Spleen (tissue), 11 donors: ENCODE data around the gene CELA2A. TPM values are rescaled to one million over a fixed set of nuclear protein-coding genes. Genes with fewer than 3 reads are reported as not detected.
"Not testable (repeated sequence)": the region's sequence is repeated elsewhere in the genome, so short reads cannot be mapped to it uniquely, and the experiment has no call there.

Experiments used
- DNase-seq: peaks from one replicate; pipeline ENCODE4 v3.0.0-alpha.2; 2020
- H3K27ac ChIP-seq, 8 donors: fragments of 200-600 bp; sonication (generic) in 7 of 8; 1 replicate in 4 of 8; 2 replicates in 4 of 8; pipeline versions ENCODE4 v1.5.0 to v1.8.0; 2016 to 2021; ENCODE audit warnings: inconsistent platforms in 4 of 8, mild to moderate bottlenecking in 4 of 8, moderate library complexity in 1 of 8
- H3K27me3 ChIP-seq, 7 donors: fragments of 200-600 bp; sonication (generic) in 6 of 7; replicated peaks in 1 of 7; 1 replicate in 4 of 7; 2 replicates in 3 of 7; pipeline versions ENCODE4 v1.5.0 to v1.8.0; 2016 to 2021; ENCODE audit warnings: inconsistent platforms in 3 of 7, mild to moderate bottlenecking in 1 of 7
- H3K36me3 ChIP-seq, 6 donors: fragments of 200-600 bp; sonication (generic) in 5 of 6; 1 replicate in 4 of 6; 2 replicates in 2 of 6; pipeline versions ENCODE4 v1.5.0 to v1.8.0; 2016 to 2021; ENCODE audit warnings: inconsistent platforms in 2 of 6
- H3K4me1 ChIP-seq, 6 donors: fragments of 200-600 bp; sonication (generic) in 5 of 6; 1 replicate in 3 of 6; 2 replicates in 3 of 6; pipeline versions ENCODE4 v1.5.0 to v1.8.0; 2016 to 2021; ENCODE audit warnings: inconsistent platforms in 3 of 6
- H3K4me3 ChIP-seq, 8 donors: fragments of 200-600 bp; sonication (generic) in 7 of 8; 1 replicate in 4 of 8; 2 replicates in 4 of 8; pipeline versions ENCODE4 v1.5.0 to v1.8.0; 2016 to 2021; ENCODE audit warnings: inconsistent platforms in 4 of 8, mild to moderate bottlenecking in 4 of 8, moderate library complexity in 2 of 8
- H3K9me3 ChIP-seq, 8 donors: fragments of 200-600 bp; sonication (generic) in 7 of 8; 1 replicate in 4 of 8; 2 replicates in 4 of 8; pipeline versions ENCODE4 v1.5.0 to v1.8.0; 2016 to 2021; ENCODE audit warnings: inconsistent platforms in 4 of 8
- POLR2A ChIP-seq, 3 donors: fragments of 450-650 bp; IDR thresholded peaks; one replicate each; pipeline ENCODE4 v1.5.1; 2017; ENCODE audit warnings: antibody characterized with exemption in 3 of 3, mild to moderate bottlenecking in 1 of 3
- POLR2AphosphoS5 ChIP-seq, 3 donors: sonication (generic); formaldehyde crosslinking; IDR thresholded peaks; one replicate each; pipeline ENCODE4 v1.5.1; 2017; ENCODE audit warnings: antibody characterized with exemption in 3 of 3
- WGBS, 5 donors: extraction: QIAGEN DNeasy Blood & Tissue Kit in 3 of 5; methylation state at CpG; one replicate each; pipeline versions ENCODE4 v1.1.5 to v1.1.7; 2013 to 2018; 5-methylcytosine and 5-hydroxymethylcytosine counted together
- intact Hi-C: fragments of 100-400 bp; cut with DNase I; formaldehyde crosslinking; loops from one replicate; pipeline ENCODE4 v1.15.0; 2023; ENCODE audit warnings: low total_unique reads
- polyA plus RNA-seq, 3 donors: library from polyadenylated mRNA; stranded (reverse); fragments of 200-250 nt; gene quantifications; one replicate each; pipeline ENCODE4 v1.2.1, GENCODE V29; 2013
- total RNA-seq, 7 donors: library from RNA; depleted of rRNA in 3 of 7; stranded (reverse); fragments of >200 nt in 3 of 7; fragmentation: NEBNext Ultra II Directional in 4 of 7; extraction: Animal tissue kit (Norgen Biotek cat#: 25700) in 4 of 7; gene quantifications; one replicate each; pipeline versions ENCODE4 v1.1.0 to v1.2.1, GENCODE V29; 2016 to 2021
- TF ChIP-seq, protein P1 (sequence below), 11 experiments: fragments of 200-600 bp in 7 of 11; fragments of 450-650 bp in 4 of 11; sonication (generic) in 4 of 11; IDR thresholded peaks in 8 of 11; conservative IDR thresholded peaks in 3 of 11; 1 replicate in 7 of 11; 2 replicates in 4 of 11; pipeline versions ENCODE4 v1.4.0 to v1.8.0; 2016 to 2021; ENCODE audit warnings: antibody characterized with exemption in 11 of 11, inconsistent platforms in 4 of 11, mild to moderate bottlenecking in 1 of 11
- donor health status: healthy with polysubstance abuse.
- donor health status: DM: no; HTN: no; CAD: no; lungs with moderate emphysema.
- donor health status: DM: no; HTN: no; CAD: no.
- donor health status: Bipolar disorder and iron deficiency.
- donor health status: healthy.
- donor health status: DM: no; HTN: no; CAD: no.
- donor health status: DM: yes; HTN: yes; CAD: no.

CELA2A gene
- total and polyA plus RNA-seq, 10 donors = 0.09 to 0.79 (median 0.30) TPM; not detected in 4

DNA sequence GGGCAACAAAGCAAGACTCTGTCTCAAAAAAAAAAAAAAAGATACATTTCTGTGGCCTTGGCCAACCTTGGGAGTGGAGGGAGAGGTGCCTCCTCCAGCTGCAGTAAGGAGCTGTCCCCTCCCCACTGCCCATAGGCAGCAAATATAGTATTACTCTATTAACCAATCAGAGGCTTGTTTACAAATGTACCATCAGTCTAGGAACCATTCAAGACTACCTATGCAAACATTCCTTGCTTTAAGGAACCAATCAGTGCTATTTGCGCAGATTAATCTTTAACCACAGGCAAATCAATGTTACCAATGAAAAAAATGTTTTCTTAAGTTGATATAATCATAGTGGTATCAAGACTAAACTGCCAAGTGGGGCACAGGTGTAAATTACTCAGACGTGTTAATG is 1.1 kb downstream of the CELA2A start:
- DNase-seq = no peak
- H3K4me3 ChIP-seq = no peak overlapping the region
- H3K4me1 ChIP-seq = no peaks in the 10 kb centered on the region
- H3K27ac ChIP-seq = no peak overlapping the region
- no peaks in the 10 kb centered on the region for H3K9me3 ChIP-seq
- intact Hi-C loops = no loop called here
- 78 to 90% (median 85%) methylated on average over 2 of the region's 2 CpGs for WGBS, 5 donors
- H3K27me3 ChIP-seq = no peaks in the 10 kb centered on the region
- TF ChIP-seq POLR2A (IDR thresholded peaks at IDR 0.05) = no peak
- TF ChIP-seq, protein P1, sequence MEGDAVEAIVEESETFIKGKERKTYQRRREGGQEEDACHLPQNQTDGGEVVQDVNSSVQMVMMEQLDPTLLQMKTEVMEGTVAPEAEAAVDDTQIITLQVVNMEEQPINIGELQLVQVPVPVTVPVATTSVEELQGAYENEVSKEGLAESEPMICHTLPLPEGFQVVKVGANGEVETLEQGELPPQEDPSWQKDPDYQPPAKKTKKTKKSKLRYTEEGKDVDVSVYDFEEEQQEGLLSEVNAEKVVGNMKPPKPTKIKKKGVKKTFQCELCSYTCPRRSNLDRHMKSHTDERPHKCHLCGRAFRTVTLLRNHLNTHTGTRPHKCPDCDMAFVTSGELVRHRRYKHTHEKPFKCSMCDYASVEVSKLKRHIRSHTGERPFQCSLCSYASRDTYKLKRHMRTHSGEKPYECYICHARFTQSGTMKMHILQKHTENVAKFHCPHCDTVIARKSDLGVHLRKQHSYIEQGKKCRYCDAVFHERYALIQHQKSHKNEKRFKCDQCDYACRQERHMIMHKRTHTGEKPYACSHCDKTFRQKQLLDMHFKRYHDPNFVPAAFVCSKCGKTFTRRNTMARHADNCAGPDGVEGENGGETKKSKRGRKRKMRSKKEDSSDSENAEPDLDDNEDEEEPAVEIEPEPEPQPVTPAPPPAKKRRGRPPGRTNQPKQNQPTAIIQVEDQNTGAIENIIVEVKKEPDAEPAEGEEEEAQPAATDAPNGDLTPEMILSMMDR (IDR thresholded peaks at IDR 0.05 in 8 of 11, conservative IDR thresholded peaks at IDR 0.05 in 3 of 11) = no peak
- no peak for TF ChIP-seq POLR2AphosphoS5 (IDR thresholded peaks at IDR 0.05)
- no peaks in the 10 kb centered on the region for H3K36me3 ChIP-seq

DNA sequence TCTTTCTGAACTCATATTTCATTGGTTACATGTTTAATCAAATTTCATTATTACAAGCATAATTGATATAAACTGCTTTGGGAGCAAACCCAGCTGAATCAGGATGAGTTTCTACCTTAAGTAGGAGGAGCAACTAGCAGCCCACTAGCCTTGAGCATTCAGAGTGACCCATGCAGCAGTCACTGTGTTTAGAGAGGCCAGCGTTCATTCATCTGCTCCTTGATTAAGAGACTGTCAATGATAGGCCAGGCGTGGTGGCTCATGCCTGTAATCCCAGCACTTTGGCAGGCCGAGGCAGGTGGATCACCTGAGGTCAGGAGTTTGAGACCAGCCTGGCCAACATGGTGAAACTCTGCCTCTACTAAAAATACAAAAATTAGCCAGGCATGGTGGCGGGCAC is 1.9 kb downstream of the CELA2A start:
- H3K36me3 ChIP-seq, H3K9me3 ChIP-seq, H3K4me3 ChIP-seq, H3K4me1 ChIP-seq, DNase-seq, intact Hi-C loops, H3K27me3 ChIP-seq, H3K27ac ChIP-seq: not testable (repeated sequence)
- WGBS, 5 donors = 80 to 91% (median 89%) methylated on average over 3 to 4 of the region's 4 CpGs

DNA sequence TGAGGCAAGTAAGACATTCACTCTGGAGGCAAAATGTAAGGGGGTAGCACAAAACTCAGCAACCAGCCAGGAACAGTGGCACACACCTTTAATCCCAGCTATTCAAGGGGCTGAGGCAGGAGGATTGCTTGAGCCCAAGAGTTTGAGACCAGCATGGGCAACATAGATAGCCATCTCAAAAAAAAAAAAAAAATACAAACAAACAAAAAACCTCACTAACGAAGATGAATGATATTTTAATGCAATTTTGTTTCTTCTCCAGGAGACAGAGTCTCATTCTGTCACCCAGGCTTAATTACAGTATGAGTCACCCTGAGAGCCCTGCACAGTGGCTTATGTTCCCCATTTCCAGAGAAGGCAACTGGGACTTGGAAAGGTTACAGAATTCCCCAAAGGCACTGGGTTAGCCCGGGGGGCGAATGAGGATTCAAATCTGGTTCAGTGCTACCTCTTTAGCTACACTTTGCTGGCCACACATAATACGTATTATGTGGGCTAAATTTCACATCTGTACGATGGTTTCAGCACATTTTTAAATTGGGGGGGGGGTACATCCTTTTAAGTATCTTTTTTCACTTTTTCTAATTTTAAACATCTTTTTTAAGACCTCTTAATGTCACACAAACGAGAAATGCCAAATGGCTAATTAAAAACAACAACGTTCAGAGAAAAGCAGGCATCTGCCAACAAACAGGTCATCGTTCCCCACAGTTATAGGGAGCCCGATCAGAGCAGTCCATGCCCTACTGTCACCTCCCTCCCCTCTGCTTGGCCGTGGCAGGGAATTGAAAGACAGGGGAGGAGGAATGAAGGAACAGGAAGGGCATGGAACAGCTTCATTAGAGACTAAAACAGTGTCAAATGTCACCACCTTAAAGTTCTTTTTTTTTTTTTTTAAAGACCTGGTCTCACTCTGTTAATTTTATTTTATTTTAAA is 3.5 kb downstream of the CELA2A start:
- Histone ChIP-seq H3K4me3 (no peak overlapping the region), H3K4me1 (peaks cover 0 to 10% (median 0%) of the 10 kb centered on the region in 6 donors), H3K9me3 (no peaks in the 10 kb centered on the region), H3K36me3 (no peaks in the 10 kb centered on the region), H3K27me3 (no peaks in the 10 kb centered on the region), H3K27ac (no peak overlapping the region)
- TF ChIP-seq POLR2AphosphoS5 (IDR thresholded peaks at IDR 0.05) (no peak), POLR2A (IDR thresholded peaks at IDR 0.05) (no peak)
- TF ChIP-seq, protein P1 (IDR thresholded peaks at IDR 0.05 in 8 of 11, conservative IDR thresholded peaks at IDR 0.05 in 3 of 11) = no peak
- intact Hi-C loops = no loop called here
- DNase-seq = no peak
- 59 to 80% (median 71%) methylated on average over 10 of the region's 10 CpGs for WGBS, 5 donors

DNA sequence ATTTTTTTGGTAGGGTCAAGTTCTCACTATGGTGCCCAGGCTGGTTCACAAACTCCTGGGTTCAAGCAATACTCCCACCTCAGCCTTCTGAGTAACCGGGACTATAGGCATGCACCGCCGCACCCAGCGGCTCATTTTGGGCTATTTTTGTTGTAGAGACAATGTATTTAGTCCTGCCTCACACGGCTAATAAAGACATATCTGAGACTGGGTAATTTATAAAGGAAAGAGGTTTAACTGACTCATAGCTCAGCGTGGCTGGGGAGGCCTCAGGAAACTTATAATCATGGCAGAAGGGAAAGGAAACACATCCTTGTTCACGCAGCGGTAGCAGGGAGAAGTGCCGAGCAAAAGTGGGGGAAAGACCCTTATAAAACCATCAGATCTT is 4.2 kb downstream of the CELA2A start:
- WGBS, 5 donors = 76 to 84% (median 78%) methylated on average over 9 of the region's 9 CpGs
- intact Hi-C loops = no loop called here

DNA sequence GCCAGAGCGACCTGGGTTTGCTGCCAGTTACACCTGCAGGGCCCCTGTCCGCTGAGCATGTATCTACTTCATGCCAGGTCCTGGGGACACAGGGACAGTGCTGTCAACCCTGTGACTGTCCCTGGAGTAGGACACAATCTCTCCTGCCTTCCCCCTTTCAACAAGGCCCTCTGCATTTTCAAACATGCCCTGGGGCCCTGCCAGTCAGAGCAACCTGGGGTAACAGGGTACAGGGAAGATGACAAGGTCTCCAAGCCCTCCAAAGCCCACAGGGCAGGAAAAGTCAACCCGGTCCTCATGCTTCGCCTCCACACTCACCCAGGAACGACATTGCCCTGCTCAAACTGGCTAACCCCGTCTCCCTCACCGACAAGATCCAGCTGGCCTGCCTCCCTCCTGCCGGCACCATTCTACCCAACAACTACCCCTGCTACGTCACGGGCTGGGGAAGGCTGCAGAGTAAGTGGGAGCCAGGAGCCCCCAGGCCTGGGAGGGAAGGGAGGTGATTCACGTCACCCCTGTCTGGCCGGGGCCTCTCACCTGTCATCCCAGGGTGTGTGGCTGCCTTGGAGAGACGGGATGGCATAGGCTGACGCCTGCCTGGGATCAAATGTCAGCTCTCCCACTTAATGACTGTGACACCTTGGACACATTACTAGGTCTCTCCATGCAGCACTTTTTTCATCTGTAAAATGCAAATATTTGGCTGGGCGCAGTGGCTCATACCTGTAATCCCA is 6.7 kb downstream of the CELA2A start:
- H3K36me3 ChIP-seq, H3K27ac ChIP-seq, H3K27me3 ChIP-seq, DNase-seq, H3K4me3 ChIP-seq, intact Hi-C loops, H3K9me3 ChIP-seq: not testable (repeated sequence)
- peaks cover 0 to 10% (median 0%) of the 10 kb centered on the region in 6 donors for H3K4me1 ChIP-seq
- WGBS, 5 donors = 77 to 87% (median 81%) methylated on average over 10 to 15 of the region's 15 CpGs

More for the DNA sequence above, 4.2 kb downstream of the CELA2A start:
- Histone ChIP-seq H3K27me3 (peaks cover 0 to under 1% (median 0%) of the 10 kb centered on the region in 7 donors), H3K9me3 (no peaks in the 10 kb centered on the region), H3K36me3 (no peaks in the 10 kb centered on the region), H3K4me1 (peaks cover 0 to 10% (median 0%) of the 10 kb centered on the region in 6 donors), H3K4me3 (no peak overlapping the region), H3K27ac (no peak overlapping the region)
- no peak for TF ChIP-seq POLR2AphosphoS5 (IDR thresholded peaks at IDR 0.05)
- TF ChIP-seq, protein P1 (IDR thresholded peaks at IDR 0.05 in 8 of 11, conservative IDR thresholded peaks at IDR 0.05 in 3 of 11) = no peak
- no peak for DNase-seq

DNA sequence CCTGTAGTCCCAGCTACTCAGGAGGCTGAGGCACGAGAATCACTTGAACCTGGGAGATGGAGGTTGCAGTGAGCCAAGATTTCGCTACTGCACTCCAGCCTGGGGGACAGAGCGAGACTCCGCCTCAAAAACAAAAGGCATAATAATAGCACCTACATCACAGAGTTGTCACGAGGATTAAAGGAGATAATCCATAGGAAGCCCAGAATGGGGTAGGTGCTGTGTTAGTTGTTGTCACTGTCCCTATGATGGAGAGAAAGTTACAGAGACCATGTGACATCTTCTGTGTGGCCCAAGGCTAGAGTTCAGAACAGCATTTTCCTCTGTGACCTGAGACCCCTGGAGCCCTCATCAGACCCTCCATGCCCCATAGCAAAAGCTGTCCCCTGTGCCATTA is 7.4 kb downstream of the CELA2A start:
- H3K4me1 ChIP-seq = peaks cover 0 to 10% (median 0%) of the 10 kb centered on the region in 6 donors
- intact Hi-C loops, H3K36me3 ChIP-seq, DNase-seq, H3K4me3 ChIP-seq, H3K27ac ChIP-seq, H3K9me3 ChIP-seq, H3K27me3 ChIP-seq: not testable (repeated sequence)
- 88 to 96% (median 91%) methylated on average over 5 of the region's 5 CpGs for WGBS, 5 donors
